Stimulated activated CD8-positive, alpha-beta memory T cell treated with anti-CD3 and anti-CD28 coated beads, Interleukin-2, amount 100 ng/mL, for 1 hour (primary cell): ENCODE results near the gene NADK2.
A peak's percentile ranks its signal among the peaks of the same experiment; 100 is the strongest.

Experiments used
- DNase-seq, 2 donors: peaks; one replicate each; pipeline ENCODE4 v3.0.0-alpha.2; 2020; ENCODE audit warnings: low read depth in 2 of 2

The NADK2 gene

DNA sequence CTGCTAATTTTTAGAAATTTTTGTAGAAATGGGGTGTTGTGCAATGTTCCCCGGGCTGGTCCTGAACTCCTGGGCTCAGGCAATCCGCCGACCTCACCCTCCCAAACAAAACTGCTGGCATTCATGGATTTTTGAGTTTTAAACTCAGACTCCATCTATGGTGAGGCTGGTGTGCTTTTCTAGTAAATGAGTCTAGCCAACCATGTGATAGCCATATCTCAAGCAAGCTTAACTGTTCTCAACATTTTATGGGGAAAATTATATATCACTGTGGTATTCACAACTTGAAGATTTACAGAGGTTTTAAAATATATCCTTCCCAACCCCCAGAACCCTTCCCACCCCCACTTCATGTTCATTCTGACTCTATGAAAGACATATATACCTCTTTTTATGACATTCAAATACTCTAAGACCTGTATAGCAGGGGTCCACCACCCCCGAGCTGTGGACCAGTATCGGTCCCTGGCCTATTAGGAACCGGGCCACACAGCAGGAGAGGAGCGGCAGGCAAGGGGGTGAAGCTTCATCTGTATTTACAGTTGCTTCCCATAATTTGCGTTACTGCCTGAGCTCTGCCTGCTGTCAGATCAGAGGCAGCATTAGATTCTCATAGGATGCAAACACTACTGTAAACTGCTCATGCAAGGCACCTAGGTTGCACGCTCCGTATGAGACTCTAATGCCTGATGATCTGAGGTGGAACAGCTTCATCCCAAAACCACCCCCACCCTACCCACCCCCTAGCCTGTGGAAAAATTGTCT, 4.5 kb upstream of the NADK2 start:
- no peak for DNase-seq

DNA sequence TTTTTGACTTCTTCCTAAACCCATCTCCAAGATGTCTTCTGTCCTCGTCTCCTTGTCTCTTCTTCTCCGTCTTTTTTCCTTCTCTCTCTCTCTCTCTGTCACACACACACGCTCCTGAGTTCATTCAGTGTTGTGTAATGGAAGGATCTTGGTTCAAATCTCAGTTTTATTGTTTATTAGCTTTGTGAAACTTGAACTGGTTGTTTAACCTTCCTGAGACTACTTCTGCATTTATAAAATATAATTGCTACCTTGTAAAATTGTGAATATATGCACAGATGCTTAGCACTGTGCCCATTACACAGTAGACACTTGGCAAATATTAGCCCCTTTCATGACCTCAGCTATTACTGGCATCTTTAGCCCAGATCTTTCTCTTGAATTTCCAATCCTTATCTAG, 2.4 kb upstream of the NADK2 start:
- DNase-seq = no peak

DNA sequence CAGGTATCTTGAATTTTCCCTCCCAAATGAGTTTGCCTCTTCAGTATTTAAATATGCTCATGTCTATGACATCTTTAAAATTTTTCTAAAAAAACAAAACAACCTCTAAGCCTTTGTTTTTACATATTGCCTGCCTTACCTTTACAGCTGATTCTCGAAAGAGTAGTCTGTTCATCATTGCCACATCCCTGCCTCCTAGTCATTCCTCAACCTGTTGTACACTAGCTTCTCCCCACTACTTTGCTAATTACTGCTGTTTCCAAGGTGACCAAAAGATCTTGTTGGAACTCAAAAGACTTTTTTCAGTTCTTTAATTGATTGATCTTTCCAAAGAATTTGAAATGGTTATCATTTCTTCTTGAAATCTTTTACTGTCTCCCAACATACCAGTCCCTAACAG, 1.9 kb upstream of the NADK2 start:
- DNase-seq = no peak

DNA sequence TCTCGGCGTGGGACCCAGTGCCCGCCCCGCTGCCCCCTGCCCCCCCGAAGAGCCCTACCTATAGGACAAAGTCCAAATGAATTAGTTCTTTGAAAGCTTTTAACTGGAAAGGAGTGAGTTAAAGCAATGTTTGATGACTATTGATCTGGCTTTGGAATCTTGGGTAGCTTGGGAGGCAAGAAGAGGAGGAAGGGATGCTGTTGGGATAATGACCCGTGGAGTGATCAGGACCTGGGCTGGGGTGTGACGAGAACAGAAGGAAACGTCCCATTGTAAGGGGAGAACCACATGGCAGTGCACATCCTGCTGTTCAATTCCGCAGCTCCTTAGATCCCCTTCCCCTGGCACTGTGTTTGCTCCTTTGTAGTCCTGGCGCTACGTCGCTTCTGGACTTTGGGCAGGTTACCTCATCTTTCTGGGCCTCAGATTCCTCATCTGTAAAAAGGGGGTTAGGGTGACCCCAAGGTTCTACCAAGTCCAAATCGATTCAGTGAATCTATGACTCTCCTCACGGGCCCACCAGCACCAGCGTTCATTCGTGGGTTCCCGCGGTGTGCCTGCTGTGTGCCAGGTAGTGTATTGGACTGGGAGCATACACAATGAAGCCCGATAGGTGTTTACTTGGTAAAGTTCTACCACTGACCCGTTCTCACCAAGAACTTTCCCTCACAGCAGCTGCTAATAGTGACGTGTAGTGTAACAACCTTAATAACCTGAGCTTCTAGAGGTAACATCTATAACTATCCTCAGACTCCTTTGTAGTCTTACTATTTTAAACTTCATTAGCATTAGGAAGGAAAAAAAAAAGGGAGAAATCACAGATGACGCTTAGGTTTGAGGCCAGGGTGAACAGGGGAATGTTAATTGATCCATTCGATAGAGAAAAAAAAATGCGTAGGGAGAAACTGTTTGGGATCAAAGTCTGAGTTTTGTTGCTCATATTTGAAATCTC, 1.1 kb upstream of the NADK2 start:
- no peak for DNase-seq

DNA sequence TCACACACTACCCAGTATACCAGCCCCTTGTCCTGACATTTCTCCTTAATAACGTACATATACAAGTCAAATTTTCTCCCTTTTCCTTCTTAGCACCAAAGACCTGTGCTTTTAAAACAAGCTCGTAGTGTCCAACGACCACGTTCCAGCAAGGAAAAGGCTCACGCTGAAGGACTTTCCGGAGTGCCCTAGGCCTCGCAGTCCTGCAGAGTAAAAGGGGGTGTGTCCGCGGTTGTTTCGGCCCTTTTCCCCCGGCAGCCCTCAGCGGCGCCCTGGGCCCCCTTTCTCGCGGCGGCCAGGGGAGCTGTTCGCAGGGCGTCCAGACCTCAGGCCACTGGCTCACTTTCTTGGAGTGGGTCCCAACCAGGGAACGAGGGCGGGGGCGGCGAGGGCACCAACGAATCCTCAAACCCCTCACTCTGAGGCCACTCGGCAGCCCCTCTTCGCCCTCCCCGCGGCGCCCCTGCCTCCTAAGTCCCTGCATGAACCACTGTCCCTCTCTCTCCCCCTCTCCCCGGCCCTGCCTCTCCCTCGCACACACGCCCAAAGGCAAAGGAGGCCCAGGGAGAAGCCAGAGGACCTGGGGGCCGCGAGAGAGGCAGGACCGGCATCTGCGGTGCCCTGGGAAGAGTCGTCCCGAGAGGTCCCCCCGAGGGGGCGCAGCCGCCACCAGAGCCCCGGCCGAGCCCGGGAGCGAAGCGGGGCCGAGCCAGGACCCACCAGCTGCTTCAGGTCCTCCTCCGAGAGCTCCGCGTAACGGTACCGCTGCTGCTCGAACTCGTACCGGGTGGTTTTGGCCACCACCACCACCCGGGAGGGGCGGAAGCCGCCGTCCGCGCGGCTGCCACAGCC, 720 bp downstream of the NADK2 start:
- DNase-seq = peak; percentile 1 to 9

DNA sequence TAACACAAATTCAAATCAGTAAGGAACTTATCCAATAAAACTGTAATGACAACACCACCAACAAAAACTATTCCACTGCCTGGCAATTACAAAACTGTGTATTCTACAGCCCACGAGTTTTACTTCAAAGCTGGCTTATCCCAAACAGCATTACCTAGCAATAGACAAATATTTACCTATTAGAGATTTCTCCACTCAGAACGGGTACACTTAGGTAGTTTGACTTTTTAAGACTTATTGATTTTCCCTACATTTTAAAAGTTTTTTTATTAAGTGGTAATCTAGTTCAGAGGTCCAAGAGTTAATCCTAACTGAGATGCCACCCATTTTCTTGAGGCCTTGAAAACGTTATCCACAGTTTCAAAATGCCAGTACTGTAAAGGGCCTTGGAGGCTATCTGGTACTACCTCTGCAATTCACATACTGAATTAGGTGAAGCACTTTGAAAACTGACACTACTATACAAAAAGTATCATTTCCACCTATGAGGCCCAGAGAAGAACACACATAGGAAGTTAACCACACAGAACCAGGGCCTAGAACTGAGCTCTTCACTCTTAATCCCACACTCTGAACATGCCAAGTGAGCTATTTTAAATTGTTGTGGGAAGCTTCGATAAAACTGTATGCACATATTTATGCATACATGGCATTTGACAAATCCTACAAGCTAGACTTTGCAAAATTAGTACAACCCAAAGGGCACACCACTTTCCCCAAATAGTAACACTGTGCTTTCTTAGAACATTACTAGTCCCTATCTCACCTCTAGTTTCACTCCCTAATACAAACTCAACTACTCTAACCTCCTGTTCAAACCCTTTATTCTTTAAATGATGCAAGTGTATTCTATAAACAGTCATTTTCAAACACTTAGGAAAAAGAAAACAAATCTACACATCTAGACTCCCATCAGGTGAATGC, 2.1 kb downstream of the NADK2 start:
- no peak for DNase-seq

DNA sequence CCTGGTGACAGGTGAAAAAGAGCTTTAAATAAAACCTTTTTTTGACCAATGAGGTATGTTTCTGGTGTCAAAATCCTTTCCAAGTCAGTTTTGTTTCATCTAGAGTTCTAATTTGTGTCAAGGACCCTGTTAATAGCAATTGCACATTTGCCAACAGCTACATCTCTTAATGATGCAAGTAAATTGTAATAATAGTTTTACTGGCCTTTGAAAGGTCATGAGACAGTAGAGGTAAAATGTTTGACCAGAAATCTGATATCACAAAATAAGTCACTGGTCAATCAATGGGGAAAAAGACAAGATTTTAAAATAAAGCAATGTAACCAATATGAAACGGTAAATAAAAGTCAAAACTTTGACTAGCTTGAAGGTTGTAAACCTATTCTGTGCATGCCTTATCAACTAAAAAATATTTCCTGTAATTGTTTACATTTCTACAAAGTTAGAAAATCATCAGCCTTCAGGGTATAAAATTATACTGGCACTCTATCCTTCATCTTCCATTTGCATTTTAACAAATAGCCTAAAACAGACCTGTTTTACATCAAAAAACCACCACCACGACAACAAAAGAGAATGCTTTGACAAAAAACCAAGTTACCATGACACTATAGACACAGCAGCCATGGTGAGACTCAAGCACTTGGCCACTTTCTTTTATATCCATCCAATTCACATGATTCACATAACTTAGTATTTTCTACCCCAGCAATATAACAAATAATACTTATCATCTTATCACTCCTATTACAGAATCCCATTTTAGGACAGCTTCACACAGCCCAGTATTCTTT, 3.0 kb downstream of the NADK2 start:
- DNase-seq = no peak

DNA sequence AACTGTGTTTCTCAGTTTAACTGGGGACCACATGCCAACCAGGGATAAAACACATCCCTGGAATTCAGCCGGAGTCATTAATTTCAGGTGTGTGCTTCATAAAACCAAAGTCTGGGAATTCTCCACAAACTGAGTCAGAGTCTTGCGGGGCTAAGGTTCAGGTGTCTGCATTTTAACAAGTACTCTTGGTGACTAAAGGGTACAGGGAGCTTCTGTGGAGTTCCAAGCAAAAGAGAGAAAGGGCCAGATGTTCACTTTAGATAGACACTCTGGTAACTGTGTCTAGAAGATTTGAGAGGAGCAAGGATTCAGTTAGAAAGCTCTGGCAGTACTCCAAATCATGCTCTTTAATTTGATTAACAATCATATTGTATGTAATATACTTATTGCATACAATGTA, 4.0 kb downstream of the NADK2 start:
- no peak for DNase-seq

DNA sequence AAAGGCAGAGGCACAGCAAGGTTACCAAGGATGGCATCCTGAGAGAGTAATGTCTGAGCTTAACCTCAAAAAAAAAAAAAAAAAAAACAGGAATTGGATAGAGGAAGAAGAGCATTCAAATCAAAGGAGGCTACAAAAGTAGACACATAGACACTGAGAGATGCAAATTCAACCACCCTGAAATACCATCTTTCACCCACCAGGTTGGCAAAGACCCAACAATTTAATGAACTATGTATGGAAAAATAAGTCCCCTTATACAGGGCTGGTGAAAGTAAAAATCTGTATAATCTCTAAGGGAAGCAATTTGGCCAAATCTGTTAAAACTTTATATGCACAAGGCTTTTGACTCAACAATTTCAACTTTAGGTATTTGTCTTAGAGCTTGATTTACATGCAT, 4.9 kb downstream of the NADK2 start:
- no peak for DNase-seq

DNA sequence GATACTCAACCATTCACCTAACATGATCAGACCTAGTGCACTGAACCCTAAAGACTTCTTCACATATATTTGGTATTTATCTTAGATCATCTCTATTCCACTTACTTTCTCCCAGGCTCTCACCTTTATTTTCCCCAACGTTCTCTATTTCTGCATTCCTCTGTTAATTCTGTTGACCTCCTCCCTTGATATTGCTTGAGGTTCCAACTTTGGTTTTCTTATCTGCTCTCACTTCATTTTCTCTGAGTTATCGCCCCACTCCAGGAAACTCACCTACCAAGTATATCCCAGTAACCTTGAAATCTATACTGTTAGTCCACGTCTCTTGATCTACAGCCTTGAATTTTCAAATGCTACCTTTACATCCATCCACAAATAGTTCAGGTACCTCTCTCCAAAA, 9.2 kb downstream of the NADK2 start:
- no peak for DNase-seq

DNA sequence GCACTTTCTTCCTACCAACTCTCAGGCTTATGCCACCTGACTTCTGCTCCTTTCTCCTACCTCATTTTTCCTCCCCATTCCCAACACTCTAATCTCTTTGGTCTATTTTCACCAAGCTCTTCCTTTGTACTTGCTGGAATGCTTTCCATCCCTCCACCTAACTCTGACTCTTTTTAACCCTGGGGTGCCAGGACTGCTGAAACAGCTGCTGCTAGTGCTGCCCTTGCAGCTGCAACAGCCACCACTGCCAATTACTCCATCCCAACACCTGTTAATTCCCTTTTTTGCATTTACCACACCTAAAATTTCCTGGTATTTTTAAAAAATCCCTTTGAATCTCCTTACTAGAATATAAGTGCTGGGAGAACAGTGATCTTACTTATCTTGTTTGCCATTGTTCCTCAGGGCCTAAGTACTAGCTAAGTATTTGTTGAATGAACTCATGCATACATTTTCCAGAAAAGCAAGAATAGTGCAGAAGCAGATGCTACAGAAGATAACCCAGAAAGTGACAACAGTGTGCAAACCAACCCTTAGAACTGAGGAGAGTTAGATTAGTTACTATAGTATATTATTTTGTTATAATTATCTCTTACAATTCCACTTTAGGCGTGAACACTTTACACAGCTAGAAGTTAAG, 11.5 kb downstream of the NADK2 start:
- DNase-seq = no peak

DNA sequence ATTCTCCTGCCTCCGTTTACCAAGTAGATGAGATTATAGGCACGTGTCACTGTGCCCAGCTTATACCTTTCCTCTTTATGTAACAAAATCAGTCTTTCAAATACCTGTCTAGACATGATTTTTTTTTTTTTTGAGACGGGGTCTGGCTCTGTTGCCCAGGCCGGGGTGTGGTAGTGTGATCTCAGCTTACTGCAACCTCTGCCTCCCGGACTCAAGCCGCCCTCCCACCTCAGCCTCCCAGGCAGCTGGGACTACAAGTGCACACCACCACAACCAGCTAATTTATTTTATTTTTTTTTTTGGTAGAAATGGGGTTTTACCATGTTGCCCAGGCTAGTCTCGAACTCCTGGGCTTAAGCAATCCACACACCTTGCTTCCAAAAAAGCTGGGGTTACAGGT, 13.2 kb downstream of the NADK2 start:
- DNase-seq = no peak

DNA sequence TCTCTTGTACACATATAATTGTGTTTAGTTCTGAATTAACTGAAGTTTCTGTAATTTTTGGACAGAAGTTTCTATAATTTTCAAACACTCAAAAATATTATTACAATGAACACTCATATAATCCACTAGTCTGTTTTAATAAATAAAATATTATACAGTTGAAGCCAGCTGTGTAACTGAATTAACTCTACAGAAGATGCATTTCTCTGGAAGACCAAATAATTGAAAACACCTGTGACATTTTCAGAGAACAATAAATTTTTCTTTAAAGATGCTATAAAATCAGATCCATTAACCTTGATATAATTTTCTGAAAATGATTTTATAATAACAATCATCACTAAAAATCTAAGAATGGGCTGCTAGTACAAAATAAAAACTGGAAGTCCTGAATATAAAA, 14.7 kb downstream of the NADK2 start:
- no peak for DNase-seq

DNA sequence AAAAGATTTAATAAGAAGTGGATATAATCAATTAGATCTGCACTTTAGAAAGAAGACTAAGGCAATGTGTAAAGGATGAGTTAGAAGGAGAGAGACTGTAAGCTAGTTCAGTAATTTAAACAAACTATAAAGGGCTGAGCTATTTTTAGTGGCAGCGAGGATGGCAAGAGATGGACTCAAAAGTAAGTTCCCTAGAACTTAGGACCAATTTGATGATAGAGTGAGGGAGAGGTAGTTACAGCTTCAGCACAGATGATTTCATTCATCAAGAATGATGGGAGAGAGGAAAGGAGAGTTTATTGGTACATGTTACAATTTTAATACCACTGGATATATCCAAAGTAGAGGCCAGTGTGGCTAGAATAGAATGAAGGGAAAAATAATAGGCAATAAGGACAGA, 19.1 kb downstream of the NADK2 start:
- DNase-seq = no peak

DNA sequence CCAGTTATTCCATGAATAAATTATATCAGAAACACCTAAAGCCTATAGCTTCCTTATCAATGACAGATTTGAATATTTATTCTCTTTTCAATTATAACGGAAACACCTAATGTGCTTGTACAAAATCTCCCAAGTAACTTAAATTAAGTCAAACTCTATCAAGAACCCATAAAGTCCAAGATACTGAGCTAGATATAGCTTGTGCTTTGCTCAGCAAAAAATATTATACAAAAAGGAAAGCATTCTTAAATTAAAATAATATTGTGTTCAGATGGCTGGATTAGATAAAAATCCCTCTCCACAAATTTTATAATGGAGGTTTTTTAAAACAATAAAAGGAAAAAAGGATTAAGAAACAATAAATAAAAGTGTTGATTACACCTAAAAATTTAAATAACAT, 23.7 kb downstream of the NADK2 start:
- no peak for DNase-seq

DNA sequence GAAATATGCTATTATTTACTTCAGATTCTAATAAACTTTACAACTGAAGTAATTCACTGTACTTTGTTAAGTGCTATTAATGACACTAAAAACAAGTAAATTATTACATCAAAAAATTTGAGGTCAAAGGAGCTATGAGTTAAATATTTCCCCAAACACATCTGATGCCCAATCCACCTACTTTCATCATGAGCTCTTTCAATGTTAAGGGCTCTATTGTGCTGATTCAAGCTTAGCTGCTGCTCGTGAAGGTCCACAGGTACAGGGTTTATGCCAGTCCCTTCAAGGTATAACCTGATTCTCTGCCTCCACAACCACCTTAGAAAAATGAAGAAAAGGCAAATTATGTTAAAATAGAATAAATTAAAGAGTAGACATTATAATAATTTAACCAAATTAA, 24.2 kb downstream of the NADK2 start:
- DNase-seq = no peak

DNA sequence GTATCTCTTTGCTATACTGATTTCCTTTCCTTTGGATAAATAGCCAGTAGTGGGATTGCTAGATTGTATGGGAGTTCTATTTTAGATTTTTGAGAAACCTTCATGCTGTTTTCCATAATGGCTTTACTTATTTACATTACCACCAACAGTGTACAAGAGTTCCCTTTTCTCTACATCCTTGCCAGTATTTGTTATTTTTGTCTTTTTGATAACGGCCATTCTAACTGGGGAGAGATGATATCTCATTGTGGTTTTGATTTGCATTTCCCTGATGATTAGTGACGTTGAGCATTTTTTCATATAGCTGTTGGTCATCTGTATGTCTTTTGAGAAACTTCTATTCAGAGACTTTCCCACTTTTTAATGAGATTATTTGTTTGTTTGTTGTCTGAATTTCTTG, 25.8 kb downstream of the NADK2 start:
- DNase-seq = no peak

DNA sequence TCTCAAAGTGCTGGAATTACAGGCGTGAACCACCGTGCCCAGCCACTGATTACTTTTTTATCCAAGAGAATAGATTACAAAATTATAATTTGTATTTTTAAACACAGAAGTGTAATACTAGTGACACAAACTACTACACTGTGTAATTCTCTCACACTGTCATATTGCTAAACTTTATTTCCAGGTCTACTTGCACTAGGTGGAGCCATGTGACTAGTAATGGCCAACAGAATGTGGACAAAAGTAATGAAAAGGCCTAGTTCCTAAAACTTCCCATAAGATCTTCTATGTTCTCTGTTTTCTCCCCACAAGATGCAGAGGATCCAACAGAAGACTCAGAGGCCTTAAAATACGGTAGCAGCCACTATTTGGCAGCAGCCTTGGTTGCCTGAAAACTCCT, 27.3 kb downstream of the NADK2 start:
- DNase-seq = no peak

DNA sequence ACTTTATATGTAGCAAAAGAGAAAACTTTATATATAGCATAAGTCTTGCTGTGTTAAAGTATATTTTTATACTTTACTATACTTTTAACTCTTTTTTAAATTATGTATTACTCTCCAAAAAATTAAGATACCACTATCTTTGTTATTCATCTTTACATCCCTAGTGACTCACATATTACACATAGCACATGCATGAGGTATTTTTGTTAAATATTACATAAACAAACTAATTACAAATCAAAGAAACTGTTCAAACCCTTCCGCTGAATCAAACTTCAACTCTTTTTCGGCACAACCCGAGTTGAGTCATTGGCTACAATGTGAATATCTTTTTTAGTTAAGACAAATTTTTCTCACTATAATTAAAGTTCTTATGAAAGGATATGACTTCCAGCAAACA, 32.1 kb downstream of the NADK2 start:
- DNase-seq = no peak

DNA sequence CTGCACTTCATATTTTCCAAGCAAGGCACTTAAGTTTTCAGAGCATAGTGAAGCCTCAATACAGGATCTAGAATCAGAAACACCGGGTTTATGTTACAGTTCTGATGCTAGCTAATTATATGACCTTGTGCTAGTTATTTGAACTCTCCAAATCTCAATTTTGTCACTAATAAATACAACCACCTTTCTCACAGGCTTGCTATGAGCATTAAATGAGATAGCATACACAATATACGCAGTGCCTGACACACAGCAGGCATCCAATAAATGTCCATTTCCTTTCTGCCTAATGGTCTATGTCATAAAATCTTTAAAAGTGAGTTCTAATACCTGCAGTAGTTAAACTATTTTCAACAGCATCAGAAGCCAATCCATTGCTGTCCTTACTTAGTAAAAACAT, 32.9 kb downstream of the NADK2 start:
- no peak for DNase-seq
